ENCODE data around the gene RELT.

DNA sequence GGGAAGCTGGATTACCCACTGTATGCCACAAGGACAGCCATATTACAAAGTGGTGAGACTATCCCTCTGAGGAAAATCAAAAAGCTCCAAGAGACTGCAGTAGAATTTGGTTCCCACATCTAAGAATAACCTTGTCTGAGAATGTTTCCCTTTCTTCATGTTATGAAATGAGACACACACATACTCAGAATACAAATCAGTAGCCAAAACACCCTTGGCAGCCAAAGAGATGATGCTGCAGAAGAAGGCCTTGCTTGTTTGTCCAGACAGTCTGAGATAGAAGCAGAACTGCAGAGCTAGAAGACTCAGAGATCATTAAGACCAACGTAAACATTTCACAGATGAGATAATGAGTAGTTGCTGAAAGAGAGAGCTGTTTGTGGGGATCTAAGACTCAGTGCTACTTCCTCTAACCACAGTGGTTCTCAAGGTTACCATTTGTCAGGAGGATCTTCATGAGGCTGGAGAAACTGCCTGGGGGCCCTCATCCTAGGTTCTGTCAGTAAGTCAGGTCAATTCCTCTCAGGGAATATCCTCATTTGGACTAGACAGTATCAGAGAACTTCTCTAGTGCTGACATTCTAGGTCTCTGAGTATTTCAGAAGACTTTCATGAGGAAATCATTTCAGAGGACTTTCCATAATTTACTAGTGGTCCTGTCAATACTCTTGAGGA lies 38.9 kb downstream of the RELT start:
- no peak for TF ChIP-seq CTCF (IDR thresholded peaks at IDR 0.05)
- TF ChIP-seq POLR2AphosphoS5 (IDR thresholded peaks at IDR 0.05) = no peak
